NCI-H345 treated with DMSO at 0.1 percent for 48 hours (cell line): ENCODE results near the gene MAST2.
"Not testable (repeated sequence)": the region's sequence is repeated elsewhere in the genome, so short reads cannot be mapped to it uniquely, and the experiment has no call there.

ENCODE experiments used
- DNase-seq: peaks from one replicate; lab custom pipeline; 2025; ENCODE audit not compliant: unreplicated experiment; lab: John Stamatoyannopoulos, UW

Gene MAST2

DNA sequence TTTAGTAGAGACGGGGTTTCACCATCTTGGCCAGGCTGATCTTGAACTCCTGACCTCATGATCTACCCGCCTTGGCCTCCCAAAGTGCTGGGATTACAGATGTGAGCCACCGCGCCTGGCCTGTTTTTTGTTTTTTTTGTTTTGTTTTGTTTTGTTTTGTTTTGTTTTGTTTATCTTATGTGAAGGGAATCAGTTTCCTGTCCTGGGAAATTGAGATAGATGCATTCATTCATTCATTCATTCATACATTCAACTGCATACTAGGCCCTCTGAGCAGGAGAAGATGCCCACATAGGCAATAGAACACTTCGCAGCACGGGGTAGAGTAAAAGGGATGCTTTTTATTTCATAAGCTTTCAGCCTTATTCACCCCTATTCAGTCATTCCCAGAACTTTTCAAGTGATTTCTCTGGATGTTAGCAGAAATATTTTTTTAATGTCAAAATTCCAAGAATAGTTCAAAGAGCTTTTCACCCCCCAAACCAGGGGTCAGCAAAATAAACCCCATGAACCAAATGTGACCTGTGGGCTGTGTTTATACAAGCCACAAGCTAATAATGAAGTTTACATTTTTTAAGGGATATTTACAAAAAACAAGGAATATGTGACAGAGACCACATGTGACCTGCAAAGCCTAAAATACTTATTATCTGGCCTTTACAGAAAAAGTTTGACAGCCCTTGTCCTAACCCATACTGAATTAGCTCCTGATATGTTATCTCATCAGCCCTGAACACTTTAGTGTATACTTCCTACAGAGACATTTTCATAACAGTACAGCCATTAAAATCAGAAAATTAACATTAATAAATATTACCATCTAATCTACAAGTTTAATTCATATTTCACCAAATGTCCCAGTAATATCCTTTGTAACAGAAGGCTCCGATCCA is 127.1 kb downstream of the MAST2 start:
- no peak for DNase-seq

- not testable (repeated sequence) for DNase-seq
Observed at GRCh38 chr1:45932205-45932604, 128.8 kb downstream of the MAST2 start.

DNA sequence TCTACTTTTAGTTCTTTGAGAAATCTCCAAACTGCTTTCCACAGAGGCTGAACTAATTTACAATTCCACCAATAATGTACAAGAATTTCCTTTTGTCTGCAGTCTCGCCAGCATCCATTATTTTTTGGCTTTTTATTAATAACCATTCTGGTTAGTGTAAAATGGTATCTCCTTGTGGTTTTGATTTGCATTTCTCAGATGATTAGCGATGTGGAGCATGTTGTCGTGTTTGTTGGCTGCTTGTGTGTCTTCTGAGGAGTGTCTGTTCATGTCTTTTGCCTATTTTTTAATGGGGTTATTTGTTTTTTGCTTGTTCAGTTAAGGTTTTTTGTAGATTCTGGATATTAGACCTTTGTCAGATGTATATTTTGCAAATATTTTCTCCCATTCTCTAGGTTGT is 131.5 kb downstream of the MAST2 start:
- DNase-seq, result no peak

DNA sequence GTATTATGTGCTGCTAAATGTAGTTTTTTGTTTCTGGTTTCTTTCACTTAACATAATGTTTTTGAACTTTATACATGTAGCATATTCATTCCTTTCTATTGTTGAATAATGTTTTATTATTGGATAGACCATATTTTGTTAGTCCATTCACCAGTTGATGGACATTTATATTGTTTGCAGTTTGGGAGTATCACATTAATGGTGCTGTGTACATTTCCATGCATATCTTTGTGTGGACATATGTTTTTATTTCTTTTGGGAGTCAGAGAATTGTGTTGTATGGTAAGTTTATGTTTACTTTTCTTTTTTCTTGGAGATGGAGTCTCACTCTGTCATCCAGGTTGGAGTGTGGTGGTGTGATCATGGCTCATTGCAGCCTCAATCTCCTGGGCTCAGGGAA is 134.6 kb downstream of the MAST2 start:
- DNase-seq, result no peak

GRCh38 chr1:45942411-45942810 is 139.0 kb downstream of the MAST2 start:
- no peak for DNase-seq

DNA sequence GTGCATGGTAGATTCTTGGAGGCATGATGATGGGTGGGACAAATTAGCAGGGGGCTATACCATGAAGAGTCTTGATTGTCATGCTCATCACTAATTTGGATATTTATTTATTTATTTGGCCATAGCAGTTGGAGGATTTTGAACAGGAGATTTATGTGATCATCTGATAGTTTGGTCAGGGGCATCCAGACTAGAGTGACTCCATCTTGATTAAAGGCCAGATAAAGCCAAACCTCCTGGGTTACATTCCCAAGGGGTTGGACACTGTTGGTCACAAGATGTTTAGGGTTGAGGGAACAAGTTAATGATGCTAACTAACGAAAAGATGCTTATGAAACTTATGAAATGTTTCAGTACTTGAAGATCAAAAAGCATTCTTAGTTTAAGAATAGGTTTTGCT is 139.8 kb downstream of the MAST2 start:
- DNase-seq, result no peak

- DNase-seq, result no peak
Observed at GRCh38 chr1:45945426-45945825, 142.0 kb downstream of the MAST2 start.

DNA sequence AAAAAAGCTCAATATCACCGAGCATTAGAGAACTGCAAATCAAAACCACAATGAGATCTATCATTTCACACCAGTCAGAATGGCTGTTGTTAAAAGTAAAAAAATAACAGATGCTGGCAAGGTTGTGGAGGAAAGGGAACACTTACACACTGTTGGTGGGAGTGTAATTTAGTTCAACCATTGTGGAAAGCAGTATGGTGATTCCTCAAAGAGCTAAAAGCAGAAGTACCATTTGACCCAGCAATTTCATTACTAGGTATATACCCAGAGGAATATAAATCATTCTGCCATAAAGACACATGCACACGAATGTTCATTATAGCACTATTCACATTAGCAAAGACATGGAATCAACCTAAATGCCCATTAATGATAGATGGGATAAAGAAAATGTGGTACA is 146.1 kb downstream of the MAST2 start:
- DNase-seq, result not testable (repeated sequence)

- no peak for DNase-seq
Observed at GRCh38 chr1:45952072-45952471, 148.7 kb downstream of the MAST2 start.

- no peak for DNase-seq
Observed at GRCh38 chr1:45953934-45954847, 150.8 kb downstream of the MAST2 start.

- DNase-seq, result no peak
Observed at GRCh38 chr1:45957684-45958083, 154.3 kb downstream of the MAST2 start.

DNA sequence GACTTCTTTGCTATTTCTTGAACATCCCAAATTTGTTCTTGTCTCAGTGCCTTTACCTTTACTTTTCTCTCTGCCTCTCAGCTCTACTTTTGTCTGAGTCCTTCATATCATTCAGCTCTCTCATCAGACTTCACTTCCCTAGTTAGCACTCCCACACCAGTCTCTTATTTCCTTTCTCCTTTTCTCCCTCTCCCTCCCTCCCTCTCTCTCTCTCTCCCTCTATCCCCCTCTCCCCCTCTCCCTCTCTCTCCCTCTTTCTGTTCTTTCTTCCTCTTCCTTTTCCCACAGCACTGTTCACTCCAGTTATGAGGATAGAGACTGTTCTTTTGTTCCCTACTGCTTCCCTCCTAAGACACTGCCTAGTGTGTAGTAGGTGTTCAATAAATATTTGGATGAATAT is 154.9 kb downstream of the MAST2 start:
- DNase-seq, result no peak

GRCh38 chr1:45960930-45961715 is 157.7 kb downstream of the MAST2 start:
- no peak for DNase-seq

DNA sequence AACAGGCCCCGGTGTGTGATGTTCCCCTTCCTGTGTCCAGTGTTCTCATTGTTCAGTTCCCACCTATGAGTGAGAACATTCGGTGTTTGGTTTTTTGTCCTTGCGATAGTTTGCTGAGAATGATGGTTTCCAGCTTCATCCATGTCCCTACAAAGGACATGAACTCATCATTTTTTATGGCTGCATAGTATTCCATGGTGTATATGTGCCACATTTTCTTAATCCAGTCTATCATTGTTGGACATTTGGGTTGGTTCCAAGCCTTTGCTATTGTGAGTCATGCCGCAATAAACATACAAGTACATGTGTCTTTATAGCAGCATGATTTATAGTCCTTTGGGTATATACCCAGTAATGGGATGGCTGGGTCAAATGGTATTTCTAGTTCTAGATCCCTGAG is 158.5 kb downstream of the MAST2 start:
- DNase-seq, result not testable (repeated sequence)

DNA sequence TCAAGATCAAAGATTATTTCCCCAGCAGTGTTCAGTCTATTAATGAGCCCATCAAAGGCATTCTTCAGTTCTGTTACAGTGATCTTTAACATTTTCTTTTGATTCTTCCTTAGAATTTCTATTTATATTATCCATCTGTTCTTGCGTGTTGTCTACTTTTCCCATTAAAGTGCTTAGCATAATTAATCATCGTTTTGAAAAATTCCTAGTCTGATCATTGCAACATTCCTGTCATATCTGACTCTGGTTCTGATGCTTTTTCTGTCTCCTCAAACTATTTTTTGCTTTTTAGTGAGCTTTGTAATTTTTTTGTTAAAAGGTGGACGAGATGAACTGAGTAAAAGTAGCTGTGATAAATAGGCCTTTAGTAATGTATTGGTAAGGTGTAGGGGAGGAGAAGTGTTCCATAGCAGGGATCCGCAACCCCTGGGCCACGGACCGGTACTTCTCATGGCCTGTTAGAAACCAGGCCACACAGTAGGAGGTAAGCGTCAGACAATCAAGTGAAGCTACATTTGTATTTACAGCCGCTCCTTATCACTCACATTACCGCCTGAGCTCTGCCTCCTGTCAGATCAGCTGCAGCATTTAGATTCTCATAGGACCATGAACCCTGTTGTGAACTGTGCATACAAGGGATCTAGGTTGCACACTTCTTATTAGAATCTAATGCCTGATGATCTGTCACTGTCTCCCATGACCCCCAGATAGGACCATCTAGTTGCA is 165.7 kb downstream of the MAST2 start:
- DNase-seq, result no peak

DNA sequence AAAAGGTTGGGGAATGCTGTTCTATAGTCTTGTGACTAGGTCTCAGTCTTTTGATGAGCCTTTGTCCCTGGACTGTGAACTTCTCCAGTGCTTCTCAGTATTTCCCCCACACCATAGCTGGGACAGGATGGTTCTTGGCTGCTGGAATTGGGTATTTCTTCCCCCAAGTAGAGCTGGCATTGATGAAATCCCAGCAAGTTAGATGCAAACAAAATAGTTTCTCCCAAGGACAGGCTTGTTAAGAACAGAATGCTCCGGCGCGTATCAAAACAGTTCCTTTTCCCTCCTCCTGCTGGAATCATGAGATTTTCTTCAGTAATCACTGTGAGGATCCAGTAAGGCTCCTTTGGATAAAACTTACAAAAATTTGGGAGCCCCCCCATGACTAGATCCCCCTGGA is 166.5 kb downstream of the MAST2 start:
- DNase-seq, result no peak

- no peak for DNase-seq
Observed at GRCh38 chr1:45971335-45971734, 167.9 kb downstream of the MAST2 start.

DNA sequence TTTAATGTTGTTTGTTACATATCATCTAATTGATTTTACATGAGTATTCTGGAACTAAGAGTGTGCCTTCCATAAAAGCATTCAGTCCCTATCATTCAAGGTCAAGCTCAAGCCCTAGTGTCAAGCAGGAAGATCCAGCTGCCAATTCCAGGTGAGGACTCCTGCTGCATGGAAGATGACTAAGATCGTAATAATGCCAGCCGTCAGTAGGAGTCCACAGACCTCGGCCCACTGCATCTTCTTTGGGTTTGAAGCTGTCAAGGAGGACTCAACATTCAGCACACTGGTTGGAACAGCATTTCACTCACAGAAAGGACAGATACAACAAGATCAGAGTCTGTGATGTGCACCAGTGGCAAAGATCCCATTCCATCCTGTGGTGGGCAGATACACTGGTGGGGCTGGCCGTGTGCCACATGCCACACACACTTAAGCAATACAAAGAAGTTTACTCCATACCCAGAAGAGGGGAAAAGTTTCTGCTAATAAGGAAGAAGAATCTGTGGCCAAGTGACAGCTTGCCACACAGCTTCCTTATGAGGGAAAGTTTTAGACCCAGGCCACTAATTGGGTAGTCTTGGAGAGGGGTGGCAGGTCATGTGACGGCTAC is 168.6 kb downstream of the MAST2 start:
- no peak for DNase-seq

DNA sequence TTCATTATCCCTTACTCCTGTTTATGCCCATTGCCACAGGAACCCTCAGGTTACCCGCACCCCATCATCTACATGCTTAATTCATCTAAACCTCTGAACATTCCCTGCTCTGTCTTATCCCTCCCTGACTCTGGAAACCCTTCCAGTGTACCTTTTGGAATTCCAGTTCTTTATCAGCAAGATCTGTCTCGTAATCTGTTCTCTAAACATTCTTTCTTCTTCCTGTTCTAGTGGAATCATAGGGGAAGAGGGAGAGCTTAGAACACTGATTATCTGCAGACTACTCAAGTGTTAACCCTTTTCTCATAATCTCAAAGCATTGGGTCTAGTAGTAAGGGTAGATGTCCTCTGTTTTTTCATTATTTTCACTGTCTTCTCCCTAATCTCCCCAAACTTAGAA is 169.2 kb downstream of the MAST2 start:
- no peak for DNase-seq

DNA sequence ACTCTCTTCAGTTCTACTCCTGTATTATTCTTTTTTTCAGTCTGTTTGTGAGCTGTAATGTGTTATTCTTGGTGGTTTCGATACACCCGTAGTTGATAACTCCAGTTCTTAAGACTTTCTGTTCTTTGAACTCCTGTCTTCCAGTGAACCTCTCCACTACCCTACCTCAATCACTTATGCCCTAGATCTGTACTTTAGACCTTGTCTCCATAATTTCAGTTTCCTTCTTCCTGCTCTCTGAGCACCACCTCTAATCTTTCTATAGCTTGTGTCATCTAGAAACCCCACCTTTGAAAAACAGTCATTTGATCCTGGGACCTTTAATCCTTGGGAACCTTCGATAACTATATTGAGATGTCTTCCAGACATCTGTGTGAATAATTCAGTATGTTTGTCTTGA is 169.7 kb downstream of the MAST2 start:
- no peak for DNase-seq
